ENCODE results near the gene LMNTD1.

The LMNTD1 gene

GRCh38 chr12:25550186-25550585, 2.9 kb downstream of the LMNTD1 start:
- no peak for DNase-seq

GRCh38 chr12:25549120-25549519, 4.0 kb downstream of the LMNTD1 start:
- no peak for DNase-seq

- no peak for DNase-seq
These were observed 6.8 kb downstream of the LMNTD1 start for GRCh38 chr12:25546318-25546717.

GRCh38 chr12:25533150-25533549, 19.9 kb downstream of the LMNTD1 start:
- no peak for DNase-seq

GRCh38 chr12:25531502-25532052, 21.5 kb downstream of the LMNTD1 start:
- DNase-seq: no peak

GRCh38 chr12:25529738-25530137, 23.3 kb downstream of the LMNTD1 start:
- DNase-seq: no peak

- DNase-seq: no peak
These were observed 26.3 kb downstream of the LMNTD1 start for GRCh38 chr12:25526778-25527177.

GRCh38 chr12:25524366-25524765, 28.7 kb downstream of the LMNTD1 start:
- no peak for DNase-seq

GRCh38 chr12:25521625-25522256, 31.3 kb downstream of the LMNTD1 start:
- DNase-seq: no peak

- no peak for DNase-seq
These were observed 34.6 kb downstream of the LMNTD1 start for GRCh38 chr12:25518512-25518911.

GRCh38 chr12:25504744-25505143, 48.3 kb downstream of the LMNTD1 start:
- no peak for DNase-seq

- DNase-seq: no peak
These were observed 49.4 kb downstream of the LMNTD1 start for GRCh38 chr12:25503666-25504065.

GRCh38 chr12:25502596-25502995, 50.5 kb downstream of the LMNTD1 start:
- no peak for DNase-seq

GRCh38 chr12:25502118-25502517, 51.0 kb downstream of the LMNTD1 start:
- no peak for DNase-seq

- no peak for DNase-seq
These were observed 51.5 kb downstream of the LMNTD1 start for GRCh38 chr12:25501549-25501948.

GRCh38 chr12:25500651-25501050, 52.4 kb downstream of the LMNTD1 start:
- no peak for DNase-seq

- DNase-seq: no peak
These were observed 56.1 kb downstream of the LMNTD1 start for GRCh38 chr12:25497021-25497420.

GRCh38 chr12:25496098-25496587, 56.9 kb downstream of the LMNTD1 start:
- no peak for DNase-seq

GRCh38 chr12:25495331-25496097, 57.6 kb downstream of the LMNTD1 start:
- no peak for DNase-seq

GRCh38 chr12:25494926-25495325, 58.2 kb downstream of the LMNTD1 start:
- no peak for DNase-seq

- DNase-seq: no peak
These were observed 59.4 kb downstream of the LMNTD1 start for GRCh38 chr12:25493682-25494081.

- DNase-seq: no peak
These were observed 61.4 kb downstream of the LMNTD1 start for GRCh38 chr12:25491396-25492325.

Data from NCI-H187 treated with DMSO at 0.1 percent for 48 hours (cell line).